Sigmoid colon (tissue), 7 donors: ENCODE measurements around the gene NPHP4. TPM values are rescaled to one million over a fixed set of nuclear protein-coding genes. Genes with fewer than 3 reads are reported as not detected.

Experiments used
- DNase-seq: peaks from one replicate; pipeline ENCODE4 v3.0.0-alpha.2; 2019
- H3K27ac ChIP-seq, 4 donors: fragments of 200-600 bp; sonication (generic); one replicate each; pipeline ENCODE4 v1.5.1; 2016 to 2019; ENCODE audit warnings: mild to moderate bottlenecking in 1 of 4
- H3K27me3 ChIP-seq, 3 donors: fragments of 200-600 bp; sonication (generic); one replicate each; pipeline ENCODE4 v1.5.1; 2019; ENCODE audit warnings: mild to moderate bottlenecking in 1 of 3
- H3K36me3 ChIP-seq, 4 donors: fragments of 200-600 bp; sonication (generic); one replicate each; pipeline ENCODE4 v1.5.1; 2016 to 2019
- H3K4me1 ChIP-seq, 4 donors: fragments of 200-600 bp; sonication (generic); one replicate each; pipeline ENCODE4 v1.5.1; 2017 to 2019
- H3K4me3 ChIP-seq, 4 donors: fragments of 200-600 bp; sonication (generic); one replicate each; pipeline ENCODE4 v1.5.1; 2017 to 2019; ENCODE audit warnings: mild to moderate bottlenecking in 2 of 4, moderate library complexity in 1 of 4
- H3K9me3 ChIP-seq, 4 donors: fragments of 200-600 bp in 3 of 4; sonication (generic) in 3 of 4; one replicate each; pipeline versions ENCODE4 v1.5.1 to v1.6.1; 2013 to 2019
- EP300 ChIP-seq, 4 donors: sonication (generic); formaldehyde crosslinking; IDR thresholded peaks; one replicate each; pipeline ENCODE4 v1.6.1; 2017; ENCODE audit warnings: antibody characterized with exemption in 4 of 4
- POLR2A ChIP-seq, 2 donors: fragments of 450-650 bp; IDR thresholded peaks; one replicate each; pipeline ENCODE4 v1.6.1; 2016; ENCODE audit warnings: antibody characterized with exemption in 2 of 2, mild to moderate bottlenecking in 2 of 2, moderate library complexity in 2 of 2
- POLR2AphosphoS5 ChIP-seq, 4 donors: sonication (generic); formaldehyde crosslinking; IDR thresholded peaks; one replicate each; pipeline ENCODE4 v1.6.1; 2017; ENCODE audit warnings: antibody characterized with exemption in 4 of 4
- WGBS, 2 donors: extraction: QIAGEN DNeasy Blood & Tissue Kit; methylation state at CpG; one replicate each; pipeline ENCODE4 v1.1.7; 2013; 5-methylcytosine and 5-hydroxymethylcytosine counted together
- intact Hi-C: fragments of 100-400 bp; cut with DNase I; formaldehyde crosslinking; loops from one replicate; pipeline ENCODE4 v1.15.1; 2023
- polyA plus RNA-seq, 3 donors: library from polyadenylated mRNA; stranded (reverse); fragments of 200-250 nt; gene quantifications; one replicate each; pipeline ENCODE4 v1.2.3, GENCODE V29; 2013
- total RNA-seq, 4 donors: library from RNA; depleted of rRNA; stranded (reverse); fragments of >200 nt; gene quantifications; one replicate each; pipeline ENCODE4 v1.1.0, GENCODE V29; 2016
- TF ChIP-seq, protein P1 (sequence below), 4 experiments: fragments of 450-650 bp in 3 of 4; fragments of 200-600 bp in 1 of 4; IDR thresholded peaks; one replicate each; pipeline ENCODE4 v1.5.1; 2016 to 2019; ENCODE audit warnings: antibody characterized with exemption in 4 of 4, mild to moderate bottlenecking in 3 of 4, moderate library complexity in 2 of 4
- donor health status: healthy with polysubstance abuse.
- donor health status: Bipolar disorder and iron deficiency.
- donor health status: healthy.

NPHP4 gene
- total and polyA plus RNA-seq, 7 donors = 0.60 to 12.2 (median 5.7) TPM

DNA sequence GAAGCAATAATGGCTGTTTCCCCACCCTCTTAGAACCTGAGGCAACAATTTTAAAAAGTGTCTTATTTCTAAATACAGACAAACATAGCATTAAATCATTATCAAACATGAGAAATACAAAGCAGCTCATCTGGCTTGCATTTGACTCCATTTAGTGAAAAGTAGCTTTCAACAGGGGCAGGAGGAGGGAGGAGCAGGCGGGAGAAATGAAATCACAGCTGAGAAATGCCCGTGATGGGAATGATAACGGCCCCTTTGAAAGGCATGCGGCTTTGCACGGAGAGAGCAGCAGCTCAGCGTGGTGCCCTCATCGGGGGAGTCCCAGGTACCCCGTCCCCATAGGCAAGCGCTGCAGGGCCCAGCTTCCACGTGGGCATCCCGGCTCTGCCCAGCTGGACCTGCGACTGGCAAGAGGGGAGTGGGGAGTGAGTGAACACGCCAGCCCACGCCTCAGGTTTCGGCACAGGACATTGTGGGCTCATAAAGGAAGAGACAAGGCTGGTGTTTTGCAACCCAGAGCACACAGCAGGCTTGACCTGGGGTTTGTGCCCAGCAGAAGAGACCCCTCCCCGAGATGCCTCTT is 134.6 kb downstream of the NPHP4 start:
- Histone ChIP-seq H3K4me3 (no peak overlapping the region), H3K9me3 (no peaks in the 10 kb centered on the region), H3K36me3 (peaks cover 0 to 5% (median 0%) of the 10 kb centered on the region in 4 donors), H3K4me1 (no peaks in the 10 kb centered on the region), H3K27me3 (no peaks in the 10 kb centered on the region), H3K27ac (no peak overlapping the region)
- intact Hi-C loops = no loop called here
- TF ChIP-seq POLR2AphosphoS5 (IDR thresholded peaks at IDR 0.05) = no peak
- TF ChIP-seq POLR2A (IDR thresholded peaks at IDR 0.05) = no peak
- TF ChIP-seq, protein P1, sequence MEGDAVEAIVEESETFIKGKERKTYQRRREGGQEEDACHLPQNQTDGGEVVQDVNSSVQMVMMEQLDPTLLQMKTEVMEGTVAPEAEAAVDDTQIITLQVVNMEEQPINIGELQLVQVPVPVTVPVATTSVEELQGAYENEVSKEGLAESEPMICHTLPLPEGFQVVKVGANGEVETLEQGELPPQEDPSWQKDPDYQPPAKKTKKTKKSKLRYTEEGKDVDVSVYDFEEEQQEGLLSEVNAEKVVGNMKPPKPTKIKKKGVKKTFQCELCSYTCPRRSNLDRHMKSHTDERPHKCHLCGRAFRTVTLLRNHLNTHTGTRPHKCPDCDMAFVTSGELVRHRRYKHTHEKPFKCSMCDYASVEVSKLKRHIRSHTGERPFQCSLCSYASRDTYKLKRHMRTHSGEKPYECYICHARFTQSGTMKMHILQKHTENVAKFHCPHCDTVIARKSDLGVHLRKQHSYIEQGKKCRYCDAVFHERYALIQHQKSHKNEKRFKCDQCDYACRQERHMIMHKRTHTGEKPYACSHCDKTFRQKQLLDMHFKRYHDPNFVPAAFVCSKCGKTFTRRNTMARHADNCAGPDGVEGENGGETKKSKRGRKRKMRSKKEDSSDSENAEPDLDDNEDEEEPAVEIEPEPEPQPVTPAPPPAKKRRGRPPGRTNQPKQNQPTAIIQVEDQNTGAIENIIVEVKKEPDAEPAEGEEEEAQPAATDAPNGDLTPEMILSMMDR (IDR thresholded peaks at IDR 0.05) = no peak
- no peak for TF ChIP-seq EP300 (IDR thresholded peaks at IDR 0.05)
- 79 to 84% methylated on average over 16 of the region's 16 CpGs for WGBS, 2 donors
- no peak for DNase-seq

DNA sequence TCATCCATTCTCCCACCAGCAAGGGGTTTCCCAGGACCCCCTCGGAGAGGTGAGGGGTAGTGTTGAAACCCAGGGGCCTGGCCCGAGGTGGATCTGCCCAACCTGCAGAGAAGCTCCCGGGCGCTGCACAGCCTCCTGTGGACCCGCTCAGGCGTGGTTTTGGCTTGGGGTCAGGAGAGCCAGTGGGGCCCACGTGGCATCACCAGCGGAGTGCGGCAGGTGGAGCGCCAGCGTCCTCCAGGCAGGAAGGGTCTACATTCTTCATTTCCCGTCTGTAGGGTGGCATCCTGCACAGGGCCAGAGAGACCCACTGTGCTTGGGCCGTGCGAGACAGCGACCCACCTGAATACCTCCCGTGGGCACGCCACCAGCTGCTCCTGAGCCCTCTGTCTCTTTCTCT is 135.2 kb downstream of the NPHP4 start:
- 91% methylated on average over 17 of the region's 17 CpGs for WGBS, 2 donors
- no peaks in the 10 kb centered on the region for H3K9me3 ChIP-seq
- no peak overlapping the region for H3K27ac ChIP-seq
- intact Hi-C loops = no loop called here
- no peaks in the 10 kb centered on the region for H3K36me3 ChIP-seq
- no peak for DNase-seq
- no peaks in the 10 kb centered on the region for H3K4me1 ChIP-seq
- TF ChIP-seq, protein P1 (IDR thresholded peaks at IDR 0.05) = no peak
- no peak for TF ChIP-seq EP300 (IDR thresholded peaks at IDR 0.05)
- no peak for TF ChIP-seq POLR2A (IDR thresholded peaks at IDR 0.05)
- no peak for TF ChIP-seq POLR2AphosphoS5 (IDR thresholded peaks at IDR 0.05)
- no peaks in the 10 kb centered on the region for H3K27me3 ChIP-seq
- H3K4me3 ChIP-seq = no peak overlapping the region

DNA sequence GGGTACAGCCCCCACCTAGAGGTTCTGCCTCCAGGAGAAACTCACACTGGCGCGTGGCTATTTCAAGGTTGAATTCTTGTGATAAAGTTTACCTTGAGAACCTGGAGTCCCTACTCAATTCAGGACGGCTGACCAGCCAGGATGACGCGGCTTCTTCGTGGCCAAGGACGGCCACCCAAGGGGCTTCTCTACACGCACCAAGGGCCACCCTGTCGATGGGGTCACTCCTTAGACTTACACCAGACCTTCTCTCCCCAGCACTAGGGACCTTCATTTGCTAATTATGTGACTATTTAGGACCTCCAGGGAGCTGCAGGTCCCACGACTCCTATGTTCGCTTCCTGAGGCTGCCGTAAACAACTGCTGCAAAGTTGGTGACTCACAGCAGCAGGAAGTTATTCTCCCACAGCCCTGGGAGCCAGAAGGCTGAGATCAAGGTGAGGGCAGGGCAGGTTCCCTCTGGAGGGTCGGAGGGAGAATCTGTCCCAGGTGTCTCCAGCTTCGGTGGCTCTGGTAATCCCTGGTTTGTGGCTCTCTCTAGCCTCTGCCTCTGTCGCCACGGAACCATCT is 135.9 kb downstream of the NPHP4 start:
- 68 to 73% methylated on average over 16 of the region's 16 CpGs for WGBS, 2 donors
- no peaks in the 10 kb centered on the region for H3K36me3 ChIP-seq
- H3K9me3 ChIP-seq = no peaks in the 10 kb centered on the region
- no peak overlapping the region for H3K4me3 ChIP-seq
- no peak for TF ChIP-seq EP300 (IDR thresholded peaks at IDR 0.05)
- TF ChIP-seq POLR2A (IDR thresholded peaks at IDR 0.05) = no peak
- TF ChIP-seq POLR2AphosphoS5 (IDR thresholded peaks at IDR 0.05) = no peak
- TF ChIP-seq, protein P1 (IDR thresholded peaks at IDR 0.05) = no peak
- H3K27me3 ChIP-seq = no peaks in the 10 kb centered on the region
- H3K27ac ChIP-seq = no peak overlapping the region
- intact Hi-C loops = no loop called here
- DNase-seq = no peak
- H3K4me1 ChIP-seq = no peaks in the 10 kb centered on the region

DNA sequence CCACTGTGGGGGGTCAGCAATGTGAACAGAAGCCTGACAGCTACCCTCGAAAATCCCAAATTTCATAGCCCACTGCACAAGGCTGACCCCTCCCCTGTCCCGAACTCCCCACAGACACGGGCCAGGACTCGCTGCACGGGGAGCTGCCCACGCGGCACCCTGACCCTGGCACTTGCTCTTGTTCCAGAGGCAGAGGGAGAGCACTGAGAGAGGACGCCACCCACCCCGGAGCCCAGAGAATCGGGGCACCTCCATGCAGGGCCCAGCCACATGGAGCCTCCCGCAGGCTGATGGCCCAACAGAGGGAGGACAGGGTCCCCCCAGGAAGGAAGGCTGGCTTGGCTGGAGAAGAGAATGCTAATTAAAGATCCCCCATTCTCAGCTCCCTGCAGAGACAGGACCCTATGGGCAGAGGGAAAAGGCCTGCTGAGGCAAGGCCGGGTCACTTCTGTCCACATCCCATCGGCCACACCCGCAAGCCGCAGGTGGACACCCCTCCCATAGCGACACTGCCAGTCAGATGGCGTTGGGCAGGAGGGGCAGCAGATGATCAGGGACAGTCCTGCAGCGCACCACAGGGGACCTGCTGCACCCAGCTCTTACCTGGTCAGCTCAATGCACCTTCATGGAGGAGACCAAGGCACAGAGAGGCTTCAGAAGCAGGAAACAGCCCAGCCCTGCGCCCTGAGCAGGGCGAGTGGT is 136.9 kb downstream of the NPHP4 start:
- Histone ChIP-seq H3K27ac (no peak overlapping the region), H3K4me1 (no peaks in the 10 kb centered on the region), H3K4me3 (no peak overlapping the region), H3K36me3 (no peaks in the 10 kb centered on the region), H3K9me3 (no peaks in the 10 kb centered on the region), H3K27me3 (no peaks in the 10 kb centered on the region)
- TF ChIP-seq POLR2AphosphoS5 (IDR thresholded peaks at IDR 0.05) (no peak), POLR2A (IDR thresholded peaks at IDR 0.05) (no peak), EP300 (IDR thresholded peaks at IDR 0.05) (no peak)
- TF ChIP-seq, protein P1 (IDR thresholded peaks at IDR 0.05) = no peak
- intact Hi-C loops = no loop called here
- DNase-seq = no peak
- WGBS, 2 donors = 84 to 92% methylated on average over 20 of the region's 20 CpGs
